Renal cortex interstitium (tissue), 11 donors: ENCODE measurements around the gene CCDC190. TPM values are rescaled to one million over a fixed set of nuclear protein-coding genes. Genes with fewer than 3 reads are reported as not detected.
"Not testable (repeated sequence)": the region's sequence is repeated elsewhere in the genome, so short reads cannot be mapped to it uniquely, and the experiment has no call there.

Experiments used
- DNase-seq, 11 donors: peaks; one replicate each; pipeline ENCODE4 v3.0.0-alpha.2; 2013; ENCODE audit warnings: low read depth in 9 of 11, low spot score in 4 of 11; ENCODE audit errors: extremely low read depth in 1 of 11
- polyA plus RNA-seq, 3 donors: library from polyadenylated mRNA; unstranded; fragments of 120-200 nt; gene quantifications; one replicate each; pipeline ENCODE4 v1.2.1, GENCODE V29; 2013; ENCODE audit not compliant: insufficient read length in 3 of 3

The CCDC190 gene
- polyA plus RNA-seq, 3 donors, result not detected

DNA sequence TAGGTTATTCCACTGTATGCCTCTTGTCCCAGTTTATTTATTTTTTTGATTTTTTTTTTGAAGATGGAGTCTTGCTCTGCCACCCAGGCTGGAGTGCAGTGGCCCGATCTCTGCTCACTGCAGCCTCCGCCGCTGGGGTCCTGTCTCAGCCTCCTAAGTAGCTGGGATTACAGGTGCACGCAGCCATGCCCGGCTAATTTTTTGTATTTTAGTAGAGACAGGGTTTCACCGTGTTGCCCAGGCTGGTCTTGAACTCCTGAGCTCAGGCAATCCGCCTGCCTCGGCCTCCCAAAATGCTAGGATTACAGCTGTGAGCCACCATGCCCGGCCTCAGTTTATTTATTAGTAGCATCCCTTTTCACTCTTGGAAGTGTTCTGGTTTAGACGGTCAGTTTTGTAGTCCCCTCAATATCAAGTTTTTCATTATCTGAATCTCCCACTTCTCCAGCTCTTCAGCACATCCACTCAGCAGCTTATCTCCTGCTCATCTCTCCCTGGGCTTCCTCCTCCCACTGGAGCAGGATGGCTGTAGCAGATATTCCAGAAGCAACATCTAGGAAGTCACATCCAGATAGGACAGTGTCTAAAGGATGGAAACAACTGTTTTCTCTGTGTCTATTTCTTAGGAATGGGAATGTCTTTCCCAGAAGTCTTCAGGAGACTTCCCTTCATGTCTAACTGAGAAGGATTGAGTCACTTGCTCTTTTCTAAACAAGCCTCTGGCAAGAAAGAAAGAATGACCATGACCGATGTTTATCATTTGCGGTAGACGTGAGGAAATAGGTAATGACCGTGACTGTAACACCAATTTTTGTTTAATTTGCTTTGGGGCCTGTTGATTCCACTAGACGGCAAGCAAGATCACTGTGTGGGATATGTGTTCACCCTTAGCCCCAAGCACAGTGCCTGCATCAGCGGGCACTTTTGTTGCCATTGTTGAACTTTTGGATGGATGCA lies 14.4 kb downstream of the CCDC190 start:
- no peak for DNase-seq

DNA sequence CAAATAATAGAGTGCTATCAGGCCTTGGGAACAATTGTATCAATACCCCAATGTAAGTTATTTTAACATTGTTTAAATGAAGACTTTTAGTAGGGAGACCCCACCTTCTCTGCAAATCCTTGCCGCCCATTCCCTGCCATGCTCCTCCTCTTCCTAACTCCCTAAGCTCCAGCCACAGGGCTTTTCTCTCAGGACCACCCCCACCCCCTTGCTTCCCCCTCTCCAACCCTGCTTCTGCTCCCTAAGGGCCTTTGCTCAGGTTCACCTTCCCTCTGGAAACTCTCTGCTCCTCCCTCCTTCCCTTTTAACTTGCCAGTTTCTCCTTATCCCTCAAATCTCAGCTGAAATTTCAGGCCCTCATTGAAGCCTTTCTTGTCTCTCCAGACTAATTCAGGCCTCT lies 16.8 kb downstream of the CCDC190 start:
- DNase-seq, result no peak

DNA sequence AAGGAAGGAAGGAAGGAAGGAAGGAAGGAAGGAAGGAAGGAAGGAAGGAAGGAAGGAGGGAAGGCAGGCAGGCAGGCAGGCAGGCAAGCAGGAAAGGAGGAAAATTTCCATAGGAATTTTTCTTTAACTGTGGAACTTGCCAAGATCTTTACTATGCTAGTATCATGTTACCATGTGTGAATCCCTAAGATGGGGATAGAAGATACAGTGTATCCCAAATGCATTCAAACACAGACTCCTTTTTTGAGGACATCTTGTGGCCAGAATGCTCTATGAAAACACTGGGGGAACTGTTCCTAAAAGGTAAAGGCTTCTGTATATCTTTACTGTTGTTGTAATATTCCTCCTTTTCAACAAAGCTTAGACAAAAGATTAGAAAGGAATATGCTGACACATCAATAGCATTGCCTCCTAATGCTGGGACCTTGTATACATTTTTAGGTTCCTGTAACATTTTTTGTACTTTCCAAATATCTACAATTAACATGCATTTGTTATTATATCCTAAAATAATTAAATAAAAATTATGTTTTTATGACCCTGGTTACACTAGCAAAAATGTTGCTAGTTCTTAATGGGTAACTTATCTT lies 20.6 kb downstream of the CCDC190 start:
- no peak for DNase-seq

DNA sequence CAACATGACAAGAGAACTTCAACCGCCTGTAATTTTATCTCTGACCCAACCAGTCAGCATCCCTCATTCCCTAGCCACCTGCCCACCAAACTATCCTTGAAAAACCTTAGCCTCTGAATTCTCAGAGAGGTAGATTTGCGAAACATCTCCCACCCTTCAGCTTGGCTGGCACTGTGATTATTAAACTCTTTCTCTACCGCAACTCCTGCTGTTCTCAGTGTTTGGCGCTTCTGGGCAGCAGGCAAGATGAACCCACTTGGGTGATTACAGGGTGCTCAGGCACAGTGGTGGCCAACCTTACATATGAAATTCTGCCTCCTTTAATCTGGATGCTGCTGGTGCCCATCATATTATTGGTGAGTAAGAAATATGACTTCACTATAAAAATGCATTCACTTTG lies 22.1 kb downstream of the CCDC190 start:
- DNase-seq, result no peak

DNA sequence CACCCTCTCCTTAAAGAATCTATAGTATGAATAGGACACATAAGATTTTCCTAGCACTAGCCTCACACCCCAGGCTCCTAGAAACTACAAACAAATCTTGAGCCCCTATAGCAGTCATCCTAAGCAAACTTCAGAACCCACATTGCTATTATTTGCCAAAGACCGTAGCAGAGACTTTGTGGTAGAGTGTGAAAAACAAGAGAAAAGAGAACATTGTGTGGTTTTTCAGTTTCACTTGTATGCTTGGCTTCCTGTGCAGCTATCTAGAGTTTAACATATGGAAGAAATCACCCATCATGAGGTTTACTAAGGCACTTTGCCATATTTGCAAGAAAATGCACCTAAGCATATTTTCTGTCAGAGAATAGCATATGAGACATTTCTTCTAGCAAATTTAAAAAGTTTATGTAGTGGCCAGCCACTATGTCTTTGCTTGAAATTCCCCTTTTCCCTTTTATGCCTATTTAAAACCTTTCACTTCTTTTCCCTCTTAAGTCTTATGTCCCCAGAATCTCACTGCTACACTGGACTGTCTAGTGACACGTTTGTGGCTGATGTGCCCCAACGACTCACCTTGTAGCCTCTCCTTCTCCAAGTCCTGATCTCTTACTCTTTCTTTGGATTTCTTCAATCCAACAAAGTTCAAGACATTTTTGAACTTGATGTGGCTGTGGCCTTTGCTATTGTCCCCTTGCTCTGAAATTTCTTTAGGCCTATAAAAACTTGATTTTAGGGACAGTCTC lies 25.6 kb downstream of the CCDC190 start:
- DNase-seq, result no peak

DNA sequence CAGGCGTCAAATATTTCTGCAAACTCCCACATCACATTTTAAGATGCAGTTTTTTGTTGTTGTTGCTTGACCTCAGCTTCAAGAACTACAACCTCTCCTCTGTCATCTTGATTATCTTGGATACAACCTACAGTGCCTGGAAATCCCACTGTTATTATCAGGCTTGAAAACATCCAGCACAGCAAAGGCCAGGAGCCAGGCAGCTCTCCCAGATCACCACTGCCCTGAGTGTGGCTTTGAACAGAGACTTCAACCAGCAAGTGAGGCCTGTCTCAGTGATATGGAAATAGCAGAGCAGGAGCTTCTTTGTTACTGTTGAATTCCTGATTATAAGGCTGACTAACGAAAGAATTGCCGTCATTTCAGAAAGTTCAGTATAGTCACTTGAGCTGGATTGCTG lies 28.5 kb downstream of the CCDC190 start:
- DNase-seq, result no peak

DNA sequence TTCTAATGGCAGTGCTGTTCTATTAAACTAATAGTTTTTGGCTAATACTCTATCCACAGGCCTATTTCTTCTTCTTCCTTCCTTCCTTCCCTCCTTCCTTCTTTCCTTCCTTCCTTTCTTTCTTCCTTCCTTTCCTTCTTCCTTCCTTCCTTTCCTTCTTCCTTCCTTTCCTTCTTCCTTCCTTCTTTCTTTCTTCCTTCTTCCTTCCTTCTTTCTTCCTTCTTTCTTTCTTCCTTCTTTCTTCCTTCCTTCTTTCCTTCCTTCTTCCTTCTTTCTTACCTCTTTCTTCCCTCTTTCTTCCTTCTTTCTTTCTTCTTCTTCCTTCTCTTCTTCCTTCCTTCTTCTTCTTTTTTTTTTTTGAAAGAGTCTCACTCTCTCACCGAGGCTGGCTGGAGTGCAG lies 31.7 kb downstream of the CCDC190 start:
- no peak for DNase-seq

DNA sequence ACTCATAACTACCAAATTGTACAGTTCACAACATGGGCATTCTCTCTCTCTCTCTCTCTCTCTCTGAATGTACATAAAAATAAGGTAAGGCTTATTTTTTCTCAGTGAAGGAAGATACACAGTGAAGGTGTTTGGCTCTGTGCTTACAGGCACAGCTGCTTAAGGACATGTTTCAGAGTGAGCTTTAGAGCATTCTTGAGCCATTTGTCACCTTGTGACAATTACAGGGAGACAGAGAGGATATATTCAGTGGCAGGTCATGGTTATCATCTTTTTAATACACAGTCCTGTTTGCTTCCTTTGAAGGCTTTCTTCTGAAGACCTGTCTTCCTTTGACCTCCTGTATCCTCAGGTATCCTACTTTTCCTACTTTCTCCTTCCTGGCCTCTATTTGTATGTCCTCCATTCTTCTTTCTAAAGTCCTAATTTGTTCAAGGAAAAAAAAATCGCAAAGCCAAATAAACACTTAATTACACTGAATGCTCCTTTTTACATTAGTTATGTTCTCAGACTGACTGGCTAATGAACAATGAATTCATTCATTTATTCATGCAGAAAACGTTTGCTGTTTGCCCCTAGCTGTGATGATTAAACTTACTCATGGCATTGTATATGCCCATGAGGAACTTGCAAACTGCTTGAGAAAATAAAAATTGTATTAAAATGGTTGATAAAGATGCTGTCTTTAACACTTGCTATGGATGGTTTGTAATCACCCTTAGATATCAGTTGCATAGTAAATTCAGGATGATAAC lies 37.0 kb downstream of the CCDC190 start:
- DNase-seq, result no peak

DNA sequence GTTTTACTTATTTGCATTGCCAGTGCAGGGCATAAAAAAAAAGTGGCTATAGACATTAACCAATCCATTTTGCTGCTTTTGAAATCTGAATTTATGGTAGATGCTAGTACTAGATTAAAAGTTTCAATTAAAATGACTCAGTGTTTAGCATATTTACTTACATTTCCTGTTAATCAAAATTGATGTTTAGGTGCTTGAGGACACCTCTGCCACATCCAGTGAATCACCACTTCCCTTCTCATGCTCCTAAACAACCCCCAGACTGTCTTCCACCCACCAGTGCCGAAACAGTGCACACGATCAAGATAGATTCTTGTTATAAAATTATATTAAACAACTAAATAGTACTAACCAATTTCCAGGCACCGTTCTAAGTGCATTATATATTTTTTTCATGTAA lies 37.7 kb downstream of the CCDC190 start:
- no peak for DNase-seq

DNA sequence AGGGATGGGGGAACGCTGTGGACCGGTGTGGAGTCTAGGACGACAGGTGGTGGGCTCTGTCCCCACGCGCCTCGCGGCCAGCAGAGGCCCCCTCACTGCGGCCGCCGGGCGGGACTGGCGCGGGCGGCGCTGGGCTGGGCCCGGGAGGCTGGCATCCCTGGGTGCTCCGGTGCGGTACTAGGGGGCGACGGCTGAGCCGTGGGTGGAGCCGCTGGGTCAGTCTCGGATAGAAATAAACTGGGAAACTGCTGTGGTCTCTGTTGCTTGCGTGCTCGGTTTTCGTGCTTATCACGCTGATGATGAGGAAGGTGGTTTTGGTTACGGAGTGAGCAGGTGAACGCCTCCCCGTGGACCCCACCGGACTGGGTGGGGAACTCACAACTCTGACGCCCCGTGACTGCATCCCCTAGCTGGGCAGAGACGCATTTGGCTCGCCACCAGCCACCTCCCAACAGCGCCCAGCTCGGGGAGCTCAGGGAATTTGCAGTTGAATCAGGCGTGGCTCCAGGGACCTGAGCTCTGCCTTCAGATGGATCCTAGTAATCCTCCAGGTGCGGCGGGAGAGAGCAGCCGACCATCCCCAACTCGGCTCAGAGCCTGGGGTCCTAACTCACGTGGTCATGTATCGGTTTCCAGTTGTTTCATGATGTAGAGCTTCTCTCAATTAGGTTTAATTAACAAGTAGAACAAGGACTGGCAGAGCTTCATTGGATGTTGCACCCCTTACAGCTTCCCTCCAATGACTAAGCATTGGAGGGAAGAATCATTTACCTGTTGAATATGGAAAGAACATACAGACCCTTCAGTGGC lies 38.4 kb downstream of the CCDC190 start:
- DNase-seq, result peak in 7 of 11 donors; percentile 3 to 27 (median 15)

DNA sequence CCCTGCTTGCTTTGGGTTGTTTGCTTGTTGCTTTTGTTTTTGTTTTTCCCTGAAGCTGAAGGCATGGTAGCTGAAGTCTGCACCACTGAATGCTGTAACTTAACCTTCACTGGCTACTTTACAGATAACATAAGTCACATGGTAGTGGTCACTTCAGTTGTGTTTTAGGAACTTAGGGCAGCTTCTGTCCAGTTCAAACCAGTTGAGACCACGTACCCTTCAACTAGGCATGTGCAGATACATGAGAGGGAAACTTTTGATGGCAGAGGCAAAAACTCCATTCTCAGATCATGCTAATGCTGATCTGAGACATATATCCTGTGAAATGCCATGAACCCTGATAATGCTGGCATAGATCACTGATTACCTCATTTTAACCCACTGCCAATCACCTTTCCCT lies 42.3 kb downstream of the CCDC190 start:
- DNase-seq, result not testable (repeated sequence)

DNA sequence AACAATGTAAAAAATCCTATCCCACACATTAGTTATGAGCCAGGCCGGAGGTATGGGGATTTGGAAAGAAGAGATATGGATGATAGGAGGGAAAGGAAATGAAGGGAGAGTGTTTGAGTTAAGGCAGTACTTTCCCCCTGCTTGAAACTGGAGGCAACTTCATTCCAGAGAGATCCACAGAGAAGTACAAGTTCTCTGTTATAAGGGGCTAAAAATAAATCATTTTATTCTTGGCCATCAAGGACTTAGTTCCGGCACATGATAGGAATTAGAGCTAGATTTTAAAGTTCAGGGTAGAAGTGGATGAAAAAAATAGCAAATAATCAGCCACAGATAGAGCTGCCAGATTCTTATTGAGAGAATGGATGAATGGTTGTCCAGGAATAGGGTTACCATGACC lies 42.8 kb downstream of the CCDC190 start:
- not testable (repeated sequence) for DNase-seq

DNA sequence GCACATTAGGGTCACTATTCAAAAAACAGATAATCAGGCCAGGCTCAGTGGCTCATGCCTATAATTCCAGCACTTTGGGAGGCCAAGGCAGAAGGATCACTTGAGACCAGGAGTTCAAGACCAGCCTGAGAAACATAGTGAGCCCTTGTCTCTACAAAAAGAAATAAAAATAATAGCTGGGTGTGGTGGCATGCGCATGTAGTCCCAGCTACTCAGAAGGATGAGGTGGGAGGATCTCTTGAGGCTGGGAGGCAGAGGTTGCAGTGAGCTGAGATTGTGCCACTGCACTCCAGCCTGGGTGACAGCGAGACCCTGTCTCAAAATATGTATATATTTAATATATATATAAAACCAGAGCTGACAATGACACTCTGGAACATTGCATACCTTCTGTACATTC lies 48.6 kb downstream of the CCDC190 start:
- DNase-seq, result not testable (repeated sequence)

DNA sequence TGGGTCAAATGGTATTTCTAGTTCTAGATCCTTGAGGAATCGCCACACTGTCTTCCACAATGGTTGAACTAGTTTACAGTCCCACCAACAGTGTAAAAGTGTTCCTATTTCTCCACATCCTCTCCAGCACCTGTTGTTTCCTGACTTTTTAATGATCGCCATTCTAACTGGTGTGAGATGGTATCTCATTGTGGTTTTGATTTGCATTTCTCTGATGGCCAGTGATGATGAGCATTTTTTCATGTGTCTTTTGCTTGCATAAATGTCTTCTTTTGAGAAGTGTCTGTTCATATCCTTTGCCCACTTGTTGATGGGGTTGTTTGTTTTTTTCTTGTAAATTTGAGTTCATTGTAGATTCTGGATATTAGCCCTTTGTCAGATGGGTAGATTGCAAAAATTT lies 53.5 kb downstream of the CCDC190 start:
- not testable (repeated sequence) for DNase-seq

Other genes with a start within 250 kb of the CCDC190 start
- 10 to 100 TPM; 19.1 to 23.1 (median 21.0) TPM for gene DDR2, start 228.7 kb downstream of the CCDC190 start, polyA plus RNA-seq
- 10 to 100 TPM; 13.2 to 27.7 (median 14.1) TPM for gene HSD17B7, start 70.5 kb downstream of the CCDC190 start, polyA plus RNA-seq
- 10 to 100 TPM in 2 of 3 donors, 1 to 10 TPM in 1; 8.2 to 14.8 (median 11.6) TPM for gene RGS4, start 208.2 kb upstream of the CCDC190 start, polyA plus RNA-seq